KMS-11 (cell line): Measurements from ENCODE around the gene E2F4.
A peak's percentile ranks its signal among the peaks of the same experiment; 100 is the strongest.

Source experiments
- H2AFZ ChIP-seq: fragments of 200-600 bp; sonication (generic); 2 replicates; pipeline ENCODE4 v1.6.1; 2016; ENCODE audit warnings: antibody characterized with exemption, mixed run types, low read depth
- H3K27ac ChIP-seq: fragments of 200-600 bp; sonication (generic); 2 replicates; pipeline ENCODE4 v1.6.1; 2016; ENCODE audit warnings: mild to moderate bottlenecking, mixed run types
- H3K27me3 ChIP-seq: fragments of 200-600 bp; sonication (generic); 2 replicates; pipeline ENCODE4 v1.6.1; 2017; ENCODE audit warnings: mild to moderate bottlenecking, low read depth, mixed run types, moderate library complexity; ENCODE audit not compliant: insufficient read depth
- H3K36me3 ChIP-seq: fragments of 200-600 bp; sonication (generic); 2 replicates; pipeline ENCODE4 v1.6.1; 2017; ENCODE audit warnings: mild to moderate bottlenecking, mixed run types; ENCODE audit not compliant: insufficient read depth
- H3K4me1 ChIP-seq: fragments of 200-600 bp; sonication (generic); 2 replicates; pipeline ENCODE4 v1.6.1; 2016; ENCODE audit warnings: mild to moderate bottlenecking, low read depth, mixed run types; ENCODE audit not compliant: poor library complexity, severe bottlenecking
- H3K4me2 ChIP-seq: fragments of 200-600 bp; sonication (generic); 2 replicates; pipeline ENCODE4 v1.7.0; 2016; ENCODE audit warnings: mild to moderate bottlenecking, mixed run types
- H3K4me3 ChIP-seq: fragments of 200-600 bp; sonication (generic); IDR thresholded peaks from 2 replicates; pipeline ENCODE4 v1.6.1; 2017; ENCODE audit warnings: low read depth, low read length, mixed read lengths; ENCODE audit not compliant: insufficient read depth
- H3K79me2 ChIP-seq: fragments of 200-600 bp; sonication (generic); 2 replicates; pipeline ENCODE4 v1.6.1; 2016; ENCODE audit warnings: low read depth, mixed run types; ENCODE audit not compliant: insufficient read depth
- H3K9ac ChIP-seq: fragments of 200-600 bp; sonication (generic); 2 replicates; pipeline ENCODE4 v1.6.1; 2016; ENCODE audit warnings: mild to moderate bottlenecking, mixed run types
- H4K20me1 ChIP-seq: fragments of 200-600 bp; sonication (generic); 2 replicates; pipeline ENCODE4 v1.6.1; 2016; ENCODE audit warnings: mild to moderate bottlenecking, mixed run types; ENCODE audit not compliant: insufficient read depth
- TF ChIP-seq, protein P1 (sequence below): fragments of 200-600 bp; sonication (generic); conservative IDR thresholded peaks from 2 replicates; pipeline ENCODE4 v1.6.1; 2017; ENCODE audit warnings: low read depth, mild to moderate bottlenecking, antibody characterized with exemption, low read length, moderate library complexity, mixed read lengths

E2F4 gene, protein sequence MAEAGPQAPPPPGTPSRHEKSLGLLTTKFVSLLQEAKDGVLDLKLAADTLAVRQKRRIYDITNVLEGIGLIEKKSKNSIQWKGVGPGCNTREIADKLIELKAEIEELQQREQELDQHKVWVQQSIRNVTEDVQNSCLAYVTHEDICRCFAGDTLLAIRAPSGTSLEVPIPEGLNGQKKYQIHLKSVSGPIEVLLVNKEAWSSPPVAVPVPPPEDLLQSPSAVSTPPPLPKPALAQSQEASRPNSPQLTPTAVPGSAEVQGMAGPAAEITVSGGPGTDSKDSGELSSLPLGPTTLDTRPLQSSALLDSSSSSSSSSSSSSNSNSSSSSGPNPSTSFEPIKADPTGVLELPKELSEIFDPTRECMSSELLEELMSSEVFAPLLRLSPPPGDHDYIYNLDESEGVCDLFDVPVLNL

DNA sequence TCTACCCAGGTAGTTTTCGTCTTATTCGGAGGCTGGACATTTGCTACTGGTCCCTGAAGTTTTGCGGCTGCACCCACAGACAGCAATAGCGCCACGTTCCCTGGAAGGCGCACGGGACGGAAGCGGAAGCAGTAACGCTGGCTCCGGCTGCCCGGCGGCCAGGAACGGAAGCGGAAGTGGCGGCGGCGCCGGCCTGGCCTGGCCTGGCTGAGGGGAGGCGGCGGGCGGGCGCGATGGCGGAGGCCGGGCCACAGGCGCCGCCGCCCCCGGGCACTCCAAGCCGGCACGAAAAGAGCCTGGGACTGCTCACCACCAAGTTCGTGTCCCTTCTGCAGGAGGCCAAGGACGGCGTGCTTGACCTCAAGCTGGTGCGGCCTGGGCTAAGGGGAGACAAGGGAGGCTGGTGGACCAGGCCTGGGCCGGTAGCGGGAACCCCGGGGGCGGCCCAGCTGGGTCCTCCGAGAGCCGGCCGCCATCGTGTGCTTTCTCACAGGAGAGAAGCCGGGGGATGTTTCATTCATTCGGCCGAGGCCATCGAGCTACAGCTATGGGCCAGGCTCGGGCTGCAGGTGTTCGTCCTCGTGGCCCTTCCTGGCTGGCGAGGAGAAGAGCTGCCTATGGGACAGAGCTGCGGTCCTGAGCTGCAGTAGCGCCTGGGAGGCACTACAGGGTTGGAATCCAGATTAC lies at the start of gene E2F4:
Gene E2F4, plus strand, starts transcription at position 161 of the 687 bp plus-strand sequence. Its CDS starts 73 bp downstream, at position 234.
- peaks cover 19% of the 10 kb centered on the region for H3K4me1 ChIP-seq
- no peaks in the 10 kb centered on the region; the same call in 1 of the 2 replicates for H3K36me3 ChIP-seq
- peak within 1 kb of the TSS; percentile 42 for H3K27ac ChIP-seq
- H3K79me2 ChIP-seq = peaks cover 24% of the 10 kb centered on the region
- no peaks in the 10 kb centered on the region; the same call in 1 of the 2 replicates for H3K27me3 ChIP-seq
- H3K9ac ChIP-seq = peak within 1 kb of the TSS; percentile 83
- peak within 1 kb of the TSS; percentile 95 for H3K4me2 ChIP-seq
- H3K4me3 ChIP-seq = no peak within 1 kb of the TSS
- peak within 1 kb of the TSS; percentile 28; the same call in 1 of the 2 replicates for H2AFZ ChIP-seq
- TF ChIP-seq, protein P1, sequence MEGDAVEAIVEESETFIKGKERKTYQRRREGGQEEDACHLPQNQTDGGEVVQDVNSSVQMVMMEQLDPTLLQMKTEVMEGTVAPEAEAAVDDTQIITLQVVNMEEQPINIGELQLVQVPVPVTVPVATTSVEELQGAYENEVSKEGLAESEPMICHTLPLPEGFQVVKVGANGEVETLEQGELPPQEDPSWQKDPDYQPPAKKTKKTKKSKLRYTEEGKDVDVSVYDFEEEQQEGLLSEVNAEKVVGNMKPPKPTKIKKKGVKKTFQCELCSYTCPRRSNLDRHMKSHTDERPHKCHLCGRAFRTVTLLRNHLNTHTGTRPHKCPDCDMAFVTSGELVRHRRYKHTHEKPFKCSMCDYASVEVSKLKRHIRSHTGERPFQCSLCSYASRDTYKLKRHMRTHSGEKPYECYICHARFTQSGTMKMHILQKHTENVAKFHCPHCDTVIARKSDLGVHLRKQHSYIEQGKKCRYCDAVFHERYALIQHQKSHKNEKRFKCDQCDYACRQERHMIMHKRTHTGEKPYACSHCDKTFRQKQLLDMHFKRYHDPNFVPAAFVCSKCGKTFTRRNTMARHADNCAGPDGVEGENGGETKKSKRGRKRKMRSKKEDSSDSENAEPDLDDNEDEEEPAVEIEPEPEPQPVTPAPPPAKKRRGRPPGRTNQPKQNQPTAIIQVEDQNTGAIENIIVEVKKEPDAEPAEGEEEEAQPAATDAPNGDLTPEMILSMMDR = no peak
- H4K20me1 ChIP-seq = no peaks in the 10 kb centered on the region

DNA sequence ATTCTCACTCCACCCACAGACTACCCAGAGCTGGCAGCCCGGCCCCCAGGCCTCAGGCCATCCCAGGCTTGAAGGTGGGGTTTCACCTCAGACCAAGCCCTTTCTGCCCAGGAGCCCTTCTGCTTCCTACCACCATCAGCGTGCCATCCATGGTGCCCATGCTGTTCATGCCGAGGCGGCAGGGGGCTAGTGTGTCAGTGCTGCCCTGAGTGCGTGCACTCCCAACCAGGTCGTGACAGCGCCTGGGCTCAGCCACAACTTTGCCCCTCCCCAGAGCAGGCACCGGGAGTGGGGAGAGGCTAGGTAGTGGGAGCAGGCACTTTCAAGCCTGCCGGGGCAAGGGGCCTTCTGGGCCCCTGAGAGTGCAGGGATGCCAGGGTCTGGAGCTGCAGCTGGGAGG lies 49.6 kb upstream of the E2F4 start:
- Histone ChIP-seq H3K9ac (no peak overlapping the region), H3K4me3 (no peak overlapping the region), H3K27me3 (no peaks in the 10 kb centered on the region), H3K36me3 (peaks cover 4% of the 10 kb centered on the region; the same call in 1 of the 2 replicates), H2AFZ (no peak overlapping the region), H3K4me2 (no peak overlapping the region), H3K79me2 (no peaks in the 10 kb centered on the region), H3K4me1 (no peaks in the 10 kb centered on the region), H3K27ac (no peak overlapping the region), H4K20me1 (no peaks in the 10 kb centered on the region)
- TF ChIP-seq, protein P1 = no peak

DNA sequence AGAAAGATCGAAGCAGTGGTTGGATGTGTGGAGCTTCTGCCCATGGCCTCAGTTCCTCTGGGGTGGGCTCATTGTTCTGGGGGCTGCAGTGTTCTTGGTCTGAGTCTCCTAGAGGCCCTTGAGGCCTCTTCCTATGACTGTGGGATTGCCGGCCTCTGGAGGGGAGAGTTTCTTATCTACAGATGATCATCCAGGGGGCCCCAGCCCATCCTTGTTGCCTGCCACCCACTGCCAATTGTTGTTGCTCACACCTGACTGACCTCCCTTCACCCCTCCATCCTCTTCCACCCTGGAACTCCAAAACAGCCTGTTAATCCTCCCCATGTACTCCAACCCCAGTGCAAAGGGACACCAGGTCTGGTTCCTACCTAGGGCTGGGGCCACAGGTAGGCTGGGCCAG lies 47.0 kb upstream of the E2F4 start:
- no peaks in the 10 kb centered on the region for H4K20me1 ChIP-seq
- no peak overlapping the region for H3K4me3 ChIP-seq
- H3K9ac ChIP-seq = no peak overlapping the region
- H3K27me3 ChIP-seq = no peaks in the 10 kb centered on the region
- H3K36me3 ChIP-seq = peaks cover 4% of the 10 kb centered on the region; the same call in 1 of the 2 replicates
- no peaks in the 10 kb centered on the region for H3K4me1 ChIP-seq
- no peak overlapping the region for H3K4me2 ChIP-seq
- H3K79me2 ChIP-seq = no peaks in the 10 kb centered on the region
- no peak overlapping the region for H2AFZ ChIP-seq
- no peak overlapping the region for H3K27ac ChIP-seq
- TF ChIP-seq, protein P1 = no peak

DNA sequence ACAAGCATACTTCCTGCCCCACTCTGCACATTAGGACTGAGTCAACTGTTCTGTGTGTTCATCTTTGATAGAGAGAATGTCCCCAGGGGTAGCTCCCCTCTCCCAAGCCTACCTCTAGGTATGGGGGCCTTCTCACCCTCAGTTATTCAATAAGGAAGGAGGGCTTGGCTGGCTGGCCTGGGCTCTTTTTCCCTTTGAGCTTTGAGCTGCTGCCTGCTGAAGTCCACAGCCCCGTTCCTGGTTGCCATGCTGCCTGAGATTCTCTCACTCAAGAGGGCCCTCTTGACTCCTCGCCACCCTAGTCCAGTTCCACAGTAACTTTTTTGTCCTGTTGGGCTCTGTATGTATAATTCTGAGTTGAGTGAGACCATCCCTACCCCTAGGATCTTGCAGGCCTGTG lies 46.2 kb upstream of the E2F4 start:
- no peaks in the 10 kb centered on the region for H3K4me1 ChIP-seq

More for the DNA sequence above, 46.2 kb upstream of the E2F4 start:
- H3K27ac ChIP-seq = no peak overlapping the region
- H2AFZ ChIP-seq = no peak overlapping the region
- no peak overlapping the region for H3K4me3 ChIP-seq
- H3K79me2 ChIP-seq = no peaks in the 10 kb centered on the region
- H4K20me1 ChIP-seq = no peaks in the 10 kb centered on the region
- no peak overlapping the region for H3K9ac ChIP-seq
- no peak overlapping the region for H3K4me2 ChIP-seq
- TF ChIP-seq, protein P1 = no peak
- H3K36me3 ChIP-seq = peaks cover 4% of the 10 kb centered on the region; the same call in 1 of the 2 replicates
- H3K27me3 ChIP-seq = no peaks in the 10 kb centered on the region
